KG1 (cell line): ENCODE results near the gene TLCD3B.
"Not testable (repeated sequence)": the region's sequence is repeated elsewhere in the genome, so short reads cannot be mapped to it uniquely, and the experiment has no call there.

Experiments
- DNase-seq: peaks from one replicate; lab custom pipeline; 2025; lab: John Stamatoyannopoulos, UW

Gene TLCD3B

DNA sequence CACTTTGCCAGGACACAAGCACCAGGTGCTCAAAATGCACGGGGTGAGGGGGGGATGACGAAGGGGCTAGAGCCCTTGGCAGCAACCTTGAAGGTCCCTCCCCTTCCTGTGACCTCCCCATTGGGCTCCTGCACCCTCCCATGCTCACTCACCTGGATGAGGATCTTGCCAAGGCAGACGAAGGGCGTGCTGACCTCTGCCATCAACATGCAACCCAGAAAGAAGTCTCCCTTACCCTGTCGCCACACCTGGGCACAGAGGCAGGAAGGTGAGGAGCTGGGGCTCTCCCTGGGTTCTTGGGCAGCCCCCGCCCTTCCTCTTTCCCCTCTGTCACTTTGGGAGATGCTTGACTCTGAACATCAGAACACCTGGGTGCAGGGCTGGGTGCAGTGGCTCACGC lies 5.5 kb downstream of the TLCD3B start:
- no peak for DNase-seq

- DNase-seq = no peak
These were observed 5.9 kb downstream of the TLCD3B start for GRCh38 chr16:30025156-30025555.

- no peak for DNase-seq
These were observed 6.6 kb downstream of the TLCD3B start for GRCh38 chr16:30024451-30024850.

DNA sequence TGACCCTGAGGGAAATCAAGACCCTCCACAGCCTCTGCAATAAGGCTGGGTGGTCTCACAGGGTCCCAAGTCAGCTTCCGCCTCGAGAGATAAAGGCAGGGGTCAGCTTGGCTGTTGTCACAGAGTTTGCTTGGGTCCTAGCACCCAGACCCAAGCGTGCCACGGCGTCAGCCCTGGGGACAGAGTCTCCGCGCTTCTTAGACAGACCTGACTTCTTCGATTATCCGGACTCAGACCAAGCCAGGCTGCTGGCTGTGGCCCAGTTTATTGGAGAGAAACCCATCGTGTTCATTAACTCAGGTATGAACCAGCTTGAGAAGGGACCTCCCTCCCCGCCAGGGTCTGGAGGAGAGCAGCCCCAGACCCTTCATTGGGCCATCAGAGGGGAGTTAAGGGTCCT lies 7.5 kb downstream of the TLCD3B start:
- no peak for DNase-seq

GRCh38 chr16:30022887-30023286 lies 8.2 kb downstream of the TLCD3B start, which contains the start of gene C16orf92:
TSS of gene C16orf92 (plus strand) at chr16:30023198. CDS start at chr16:30023341, 143 bp downstream.
- DNase-seq = no peak

GRCh38 chr16:30018731-30019158 lies 12.3 kb downstream of the TLCD3B start:
- DNase-seq = no peak

- DNase-seq = not testable (repeated sequence)
These were observed 13.1 kb downstream of the TLCD3B start for GRCh38 chr16:30017937-30018336.

- DNase-seq = no peak
These were observed 13.8 kb downstream of the TLCD3B start for GRCh38 chr16:30017277-30017656.

- DNase-seq = no peak
These were observed 14.4 kb downstream of the TLCD3B start for GRCh38 chr16:30016555-30017276.

DNA sequence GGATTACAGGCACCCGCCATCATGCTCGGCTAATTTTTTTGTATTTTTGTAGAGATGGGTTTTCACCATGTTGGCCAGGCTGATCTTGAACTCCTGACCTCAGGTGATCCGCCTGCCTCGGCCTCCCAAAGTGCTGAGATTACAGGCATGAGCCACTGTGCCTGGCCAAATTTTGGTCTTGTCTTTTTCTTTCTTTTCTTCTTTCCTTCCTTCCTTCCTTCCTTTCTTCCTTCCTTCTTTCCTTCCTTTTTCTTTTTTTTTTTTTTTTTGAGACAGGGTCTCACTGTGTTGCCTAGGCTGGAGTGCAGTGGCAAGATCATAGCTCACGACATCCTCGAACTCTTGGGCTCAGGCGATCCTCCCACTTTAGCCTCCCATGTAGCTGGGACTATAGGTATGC lies 15.6 kb downstream of the TLCD3B start:
- DNase-seq = not testable (repeated sequence)

- DNase-seq = not testable (repeated sequence)
These were observed 18.5 kb downstream of the TLCD3B start for GRCh38 chr16:30012598-30012997.

GRCh38 chr16:30011714-30012504 lies 19.2 kb downstream of the TLCD3B start:
- no peak for DNase-seq

- DNase-seq = no peak
These were observed 20.0 kb downstream of the TLCD3B start, which contains the start of gene DOC2A for GRCh38 chr16:30010844-30011713. TSS of gene DOC2A (minus strand) at chr16:30011027. CDS start at chr16:30010222, 805 bp downstream.

DNA sequence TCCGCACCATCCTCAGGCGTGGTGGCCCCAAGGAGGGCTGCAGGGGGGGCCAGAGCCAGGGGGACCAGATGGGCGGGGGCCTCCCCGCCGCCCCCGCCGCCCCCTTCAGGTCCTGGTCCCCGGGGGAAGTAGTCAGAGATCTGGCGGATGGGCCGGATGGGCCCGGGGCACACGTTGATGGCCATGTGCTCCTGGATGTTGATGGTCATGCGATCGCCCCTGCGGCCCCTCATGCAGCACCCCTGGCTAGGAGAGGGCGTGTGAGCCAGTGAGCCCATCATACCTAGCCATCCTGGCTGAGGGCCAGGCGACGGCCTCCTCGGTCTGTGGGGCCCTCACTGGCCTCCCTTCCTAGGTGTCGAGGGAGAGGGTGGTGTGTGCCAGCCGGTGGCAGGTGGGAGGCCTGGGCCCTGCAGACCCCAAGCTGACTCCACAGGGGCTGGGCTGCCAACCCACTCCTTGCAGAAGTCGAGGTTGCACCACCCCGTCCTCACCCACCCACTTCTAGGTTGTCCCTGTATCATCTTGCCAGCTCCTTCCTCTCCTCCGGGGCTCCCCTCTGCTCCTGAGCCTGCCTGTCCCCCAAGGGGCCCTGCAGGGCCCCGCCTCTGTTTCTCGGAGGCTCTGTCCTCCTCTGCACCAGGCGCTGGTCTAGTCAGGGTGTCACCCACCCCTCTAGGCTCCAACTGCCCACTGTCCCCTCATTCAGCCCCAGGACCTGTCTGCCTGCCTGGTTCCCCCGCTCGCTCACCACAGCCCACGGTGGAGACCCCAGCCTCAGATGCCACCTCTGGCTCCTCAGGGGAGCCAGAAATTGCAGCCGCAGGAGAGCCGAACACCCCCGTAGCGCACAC lies 20.9 kb downstream of the TLCD3B start:
- DNase-seq = no peak

DNA sequence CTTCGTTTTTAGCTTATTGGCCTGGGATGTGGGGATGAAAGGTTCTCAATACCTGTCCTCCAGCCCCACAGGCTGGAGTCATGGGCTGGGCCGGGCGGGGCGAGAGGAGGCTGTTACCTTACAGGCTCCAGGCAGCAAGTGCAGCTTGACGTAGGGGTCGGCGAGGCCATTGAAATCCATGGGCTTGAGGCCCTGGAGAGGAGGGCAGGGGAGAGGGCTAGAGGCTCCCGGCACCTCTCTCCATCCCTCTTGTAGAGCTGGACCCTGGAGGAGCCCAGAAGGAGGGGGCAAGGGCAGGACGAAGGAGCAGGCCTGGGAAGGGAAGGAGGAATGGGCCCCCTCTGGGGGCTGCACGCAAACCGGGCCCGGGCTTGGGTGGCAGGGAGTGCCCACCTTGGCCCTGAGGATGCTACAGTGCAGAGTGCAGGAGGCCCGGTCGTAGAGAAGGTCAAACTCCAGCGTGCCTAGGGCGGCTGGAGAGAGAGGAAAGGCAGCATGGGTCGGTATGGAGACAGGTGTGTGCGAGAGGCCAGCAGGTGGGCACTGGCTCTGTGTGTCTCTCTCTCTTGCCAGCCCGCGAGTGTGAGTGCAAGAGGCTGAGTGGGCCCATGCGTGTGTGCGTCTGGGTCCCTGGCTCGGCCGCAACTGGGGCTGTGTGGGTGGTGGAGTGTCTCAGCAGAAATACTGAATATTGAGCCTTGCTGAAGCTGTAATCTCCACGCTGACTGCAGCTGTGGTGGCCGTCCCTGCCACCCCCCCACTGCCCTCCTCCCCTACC lies 21.8 kb downstream of the TLCD3B start:
- DNase-seq = no peak

DNA sequence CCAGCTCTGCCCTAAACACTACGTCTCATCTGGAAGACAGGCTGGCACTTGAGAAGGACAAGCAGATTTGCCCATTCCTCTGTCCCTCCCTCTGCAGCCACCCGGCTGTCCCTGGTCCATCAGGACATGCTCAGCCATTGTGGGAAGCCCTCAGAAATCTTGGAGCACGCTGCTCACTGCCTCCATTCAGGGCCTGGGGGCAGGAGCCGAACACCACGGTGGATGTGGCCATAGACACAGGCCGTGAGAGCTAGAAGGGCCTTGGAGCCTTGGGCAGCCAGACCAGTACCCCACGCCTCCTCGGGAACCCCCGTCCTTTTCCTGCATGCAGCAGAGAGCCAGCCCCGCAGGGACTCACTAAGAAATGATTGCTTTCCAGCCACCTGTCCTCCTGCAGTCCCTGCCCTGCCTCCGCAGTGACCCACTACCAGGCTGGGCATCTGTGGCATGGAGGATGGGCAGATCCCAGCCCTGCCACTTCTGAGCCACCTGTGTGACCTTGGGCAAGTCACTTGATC lies 23.6 kb downstream of the TLCD3B start:
- DNase-seq = no peak

DNA sequence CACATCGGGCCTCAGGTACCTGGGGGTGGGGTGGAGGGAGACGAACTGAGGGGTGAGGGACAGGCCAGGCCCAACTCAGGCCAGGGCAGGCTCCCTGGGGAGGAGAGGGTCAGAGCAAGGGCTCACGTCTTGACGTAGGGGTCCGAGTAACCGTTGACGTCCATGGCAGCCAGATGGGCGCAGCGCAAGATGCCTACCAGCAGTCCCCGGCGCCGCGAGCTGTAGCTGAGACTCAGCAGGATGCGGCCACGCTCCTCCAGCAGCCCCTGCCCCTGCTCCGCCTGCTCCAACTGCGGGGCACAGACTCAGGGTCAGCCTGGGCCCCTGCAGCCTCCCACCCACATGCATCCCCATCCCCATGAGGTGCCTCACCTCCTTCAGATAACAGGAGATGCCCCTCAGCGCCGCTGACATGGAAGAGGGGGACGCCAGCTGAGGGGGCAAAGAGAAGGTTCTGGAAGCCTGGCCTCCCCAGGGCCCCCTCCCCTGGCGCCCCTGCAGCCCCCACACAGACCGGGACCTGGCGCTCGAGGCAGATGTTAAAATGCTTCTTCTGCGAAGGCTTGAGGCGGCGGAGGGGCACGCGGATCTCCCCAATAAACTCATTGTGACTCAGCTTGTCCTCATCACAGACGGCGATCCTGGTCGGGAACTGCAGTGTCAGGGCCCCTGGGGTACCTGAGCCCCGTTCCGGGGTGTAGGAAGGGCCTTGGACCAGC lies 24.3 kb downstream of the TLCD3B start:
- DNase-seq = no peak

DNA sequence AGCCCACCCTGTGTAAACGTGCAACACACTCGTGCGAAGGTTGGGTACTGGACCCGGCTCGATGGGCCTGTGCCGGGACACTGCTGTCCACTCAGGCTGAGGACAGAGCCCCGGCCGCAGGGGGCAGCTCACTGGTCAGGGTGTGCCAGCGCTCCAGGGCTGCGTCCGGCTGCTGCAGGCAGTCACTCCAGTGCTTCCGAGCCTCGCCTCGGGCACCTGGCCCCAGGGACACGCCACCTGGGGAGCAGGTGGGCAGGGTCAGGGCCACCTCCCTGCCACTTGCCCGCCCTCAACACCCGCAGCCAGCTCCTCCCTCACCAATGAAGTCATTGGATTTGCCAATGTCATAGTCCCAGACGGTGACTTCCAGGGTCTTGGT lies 25.0 kb downstream of the TLCD3B start:
- no peak for DNase-seq

GRCh38 chr16:30005341-30006094 lies 25.6 kb downstream of the TLCD3B start:
- DNase-seq = no peak
